Fibroblast of pulmonary artery (primary cell): ENCODE results near the gene SLC22A8.

ENCODE experiments used
- DNase-seq: peaks from one replicate; pipeline ENCODE4 v3.0.0-alpha.2; 2010; ENCODE audit warnings: low read depth
- H3K4me3 ChIP-seq: replicated peaks from 2 replicates; pipeline ENCODE4 v1.5.1; 2011; ENCODE audit warnings: low read depth, mild to moderate bottlenecking, control low read depth, low read length, moderate library complexity
- TF ChIP-seq, protein P1 (sequence below): IDR thresholded peaks from 2 replicates; pipeline ENCODE4 v1.5.1; 2011; ENCODE audit warnings: mild to moderate bottlenecking, control low read depth, low read length, inconsistent platforms; ENCODE audit errors: missing control alignments

The SLC22A8 gene

GRCh38 chr11:63020671-63021291, 5.1 kb upstream of the SLC22A8 start:
- no peak for DNase-seq
- H3K4me3 ChIP-seq = no peak overlapping the region
- TF ChIP-seq, protein P1, sequence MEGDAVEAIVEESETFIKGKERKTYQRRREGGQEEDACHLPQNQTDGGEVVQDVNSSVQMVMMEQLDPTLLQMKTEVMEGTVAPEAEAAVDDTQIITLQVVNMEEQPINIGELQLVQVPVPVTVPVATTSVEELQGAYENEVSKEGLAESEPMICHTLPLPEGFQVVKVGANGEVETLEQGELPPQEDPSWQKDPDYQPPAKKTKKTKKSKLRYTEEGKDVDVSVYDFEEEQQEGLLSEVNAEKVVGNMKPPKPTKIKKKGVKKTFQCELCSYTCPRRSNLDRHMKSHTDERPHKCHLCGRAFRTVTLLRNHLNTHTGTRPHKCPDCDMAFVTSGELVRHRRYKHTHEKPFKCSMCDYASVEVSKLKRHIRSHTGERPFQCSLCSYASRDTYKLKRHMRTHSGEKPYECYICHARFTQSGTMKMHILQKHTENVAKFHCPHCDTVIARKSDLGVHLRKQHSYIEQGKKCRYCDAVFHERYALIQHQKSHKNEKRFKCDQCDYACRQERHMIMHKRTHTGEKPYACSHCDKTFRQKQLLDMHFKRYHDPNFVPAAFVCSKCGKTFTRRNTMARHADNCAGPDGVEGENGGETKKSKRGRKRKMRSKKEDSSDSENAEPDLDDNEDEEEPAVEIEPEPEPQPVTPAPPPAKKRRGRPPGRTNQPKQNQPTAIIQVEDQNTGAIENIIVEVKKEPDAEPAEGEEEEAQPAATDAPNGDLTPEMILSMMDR = peak; percentile 38

DNA sequence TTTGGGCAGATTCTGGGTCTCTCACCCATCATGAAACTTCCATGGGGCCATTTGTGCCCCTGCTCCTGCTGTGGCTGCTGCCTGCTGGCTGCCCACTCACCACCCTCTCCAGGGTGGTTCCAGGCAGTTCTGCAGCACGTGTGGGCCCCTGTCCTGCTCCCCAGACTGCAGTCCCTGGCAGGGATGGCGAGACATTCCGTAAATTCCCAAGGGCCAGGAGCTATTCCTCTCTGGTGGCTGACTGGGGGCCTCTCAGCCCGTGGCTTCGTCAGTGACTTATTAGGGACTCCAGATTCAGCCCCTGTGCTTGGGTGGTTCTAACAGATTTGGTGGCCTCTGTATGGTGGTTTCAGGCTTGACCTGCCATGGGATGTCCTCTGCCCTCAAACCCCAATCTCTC, 3.9 kb upstream of the SLC22A8 start:
- TF ChIP-seq, protein P1 = no peak
- DNase-seq = no peak
- H3K4me3 ChIP-seq = no peak overlapping the region

GRCh38 chr11:63017306-63017974, 1.8 kb upstream of the SLC22A8 start:
- TF ChIP-seq, protein P1 = no peak
- no peak for DNase-seq
- no peak overlapping the region for H3K4me3 ChIP-seq

DNA sequence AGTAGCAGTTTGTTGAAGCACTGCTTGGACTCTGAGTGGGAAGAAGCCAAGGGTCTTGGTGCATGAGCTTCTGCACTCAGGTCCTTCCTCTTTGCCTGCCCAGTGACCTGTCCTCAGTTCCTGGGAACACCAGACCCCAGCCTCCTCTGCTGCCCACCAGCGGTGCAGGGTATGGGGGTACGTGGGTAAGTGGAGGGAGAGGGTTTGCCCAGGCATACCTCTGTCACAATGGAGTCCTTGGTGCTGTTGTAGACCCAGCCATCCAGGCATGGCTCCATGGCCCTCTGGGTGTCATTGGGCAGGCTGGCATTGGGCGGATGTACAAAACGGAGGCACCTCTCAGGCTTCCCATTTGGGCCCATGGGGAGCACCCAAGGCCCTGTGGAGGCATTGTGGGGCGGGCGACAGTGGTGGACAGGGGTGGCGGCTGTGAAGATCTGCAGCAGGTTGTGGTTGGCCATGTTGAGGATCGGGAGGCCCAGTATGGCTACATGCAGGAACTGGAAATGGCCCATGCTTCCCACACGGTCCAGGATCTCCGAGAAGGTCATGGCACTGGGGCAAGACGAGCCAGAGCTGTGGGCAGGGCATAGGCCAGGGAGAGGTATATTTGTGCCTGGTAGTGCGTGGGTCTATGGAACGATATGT, 1.1 kb downstream of the SLC22A8 start:
- no peak for DNase-seq
- TF ChIP-seq, protein P1 = no peak

DNA sequence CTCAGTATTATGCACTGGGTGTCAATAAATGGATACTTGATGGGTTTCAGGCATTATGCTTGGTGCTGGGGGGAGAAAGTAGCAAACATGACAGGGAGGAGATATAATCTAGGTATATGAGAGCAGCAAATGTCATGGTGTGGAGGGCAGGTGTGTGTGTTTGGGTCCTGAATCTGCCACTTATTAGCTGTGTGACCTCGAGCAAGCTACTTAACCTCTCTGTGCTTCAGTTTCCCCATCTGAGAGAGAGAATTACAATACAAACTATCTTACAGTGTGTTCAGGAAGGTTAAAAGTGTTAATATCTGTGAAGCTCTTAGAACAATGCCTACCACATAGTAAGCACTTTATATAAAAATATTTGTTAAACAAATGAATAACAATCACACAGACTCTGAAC, 2.8 kb downstream of the SLC22A8 start:
- TF ChIP-seq, protein P1 = no peak
- H3K4me3 ChIP-seq = no peak overlapping the region
- DNase-seq = no peak

More for the DNA sequence above, 1.1 kb downstream of the SLC22A8 start:
- no peak overlapping the region for H3K4me3 ChIP-seq

GRCh38 chr11:63012430-63012829, 3.2 kb downstream of the SLC22A8 start:
- DNase-seq = no peak
- TF ChIP-seq, protein P1 = no peak
- H3K4me3 ChIP-seq = no peak overlapping the region
